Measurements from ENCODE around the gene CPN2.

CPN2 gene

DNA sequence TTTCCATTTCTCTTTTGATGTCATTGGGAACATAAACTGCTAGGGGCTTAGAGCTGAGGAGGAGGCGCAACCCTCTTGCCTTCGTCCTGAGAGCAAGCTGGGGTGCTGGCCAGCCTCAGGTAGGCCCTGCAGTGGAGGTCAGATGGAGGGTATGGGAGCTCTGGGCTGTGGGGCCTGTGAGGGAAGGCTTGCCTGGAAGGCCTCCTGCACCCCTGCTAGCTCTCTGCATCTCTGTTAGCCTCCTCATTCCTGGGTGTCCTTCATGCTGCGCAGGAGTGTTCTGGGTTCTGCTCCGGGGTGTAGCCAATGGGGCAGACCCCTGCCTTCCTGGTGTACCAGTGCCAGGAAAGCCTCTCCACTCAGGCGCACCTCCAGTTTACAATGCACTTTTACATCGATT, 36.1 kb upstream of the CPN2 start:
- Histone ChIP-seq H3K4me1 (ENCODE audit: insufficient read depth, low read length) (peaks cover 3% of the 10 kb centered on the region), H3K9me3 (ENCODE audit: low read length) (peaks cover 9% of the 10 kb centered on the region), H3K36me3 (ENCODE audit: insufficient read depth, low read length) (no peaks in the 10 kb centered on the region), H2AFZ (ENCODE audit: low read depth, low read length) (no peak overlapping the region), H3K4me3 (ENCODE audit: low read length) (no peak overlapping the region), H3K27me3 (ENCODE audit: insufficient read depth, low read length) (no peaks in the 10 kb centered on the region)

DNA sequence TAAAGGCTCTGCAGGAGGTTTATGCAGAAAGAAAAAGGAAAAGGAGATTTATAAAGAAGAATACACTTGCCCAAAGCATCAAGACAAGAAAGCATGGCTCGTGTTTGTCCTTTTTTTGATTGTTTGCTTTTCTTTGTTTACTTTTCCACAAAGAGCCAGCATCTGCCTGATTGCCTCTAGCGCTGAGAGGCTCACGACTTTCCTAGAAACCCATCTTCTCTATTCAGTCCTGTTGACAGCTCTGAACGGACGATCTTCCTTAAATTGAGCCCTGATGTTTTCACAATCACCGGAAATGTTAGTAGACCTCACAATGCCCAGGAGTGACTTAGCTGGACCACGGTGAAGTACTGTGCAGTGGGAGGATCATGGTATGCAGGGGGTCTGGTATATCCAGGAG, 35.5 kb upstream of the CPN2 start:
- Histone ChIP-seq H3K36me3 (ENCODE audit: insufficient read depth, low read length) (no peaks in the 10 kb centered on the region), H3K9me3 (ENCODE audit: low read length) (peaks cover 9% of the 10 kb centered on the region), H3K27me3 (ENCODE audit: insufficient read depth, low read length) (no peaks in the 10 kb centered on the region)

DNA sequence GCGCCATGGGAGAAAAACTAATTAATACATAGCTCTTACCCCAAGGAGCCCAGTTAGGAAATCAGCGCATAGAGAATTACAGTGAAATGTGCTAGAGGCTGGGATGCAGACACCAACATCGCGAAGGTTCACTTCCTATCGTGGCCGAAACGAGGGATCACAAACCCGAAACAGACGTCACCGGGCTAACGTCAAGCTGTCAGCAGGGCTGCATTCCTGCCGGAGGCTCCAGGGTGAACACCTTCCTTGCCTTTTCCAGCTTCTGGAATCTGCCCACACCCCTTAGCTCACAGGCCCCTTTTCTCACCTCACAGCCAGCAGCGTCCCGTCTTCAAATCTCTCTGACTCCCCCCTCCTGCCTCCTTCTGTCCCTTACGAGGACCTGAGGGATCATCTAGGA, 34.9 kb upstream of the CPN2 start:
- Histone ChIP-seq H3K9me3 (ENCODE audit: low read length) (peaks cover 9% of the 10 kb centered on the region), H2AFZ (ENCODE audit: low read depth, low read length) (no peak overlapping the region), H3K36me3 (ENCODE audit: insufficient read depth, low read length) (no peaks in the 10 kb centered on the region), H3K4me3 (ENCODE audit: low read length) (no peak overlapping the region), H3K27me3 (ENCODE audit: insufficient read depth, low read length) (no peaks in the 10 kb centered on the region), H3K4me1 (ENCODE audit: insufficient read depth, low read length) (peaks cover 4% of the 10 kb centered on the region)

More for the DNA sequence above, 35.5 kb upstream of the CPN2 start:
- no peak overlapping the region for H3K4me3 ChIP-seq (ENCODE audit: low read length)
- peaks cover 4% of the 10 kb centered on the region for H3K4me1 ChIP-seq (ENCODE audit: insufficient read depth, low read length)
- no peak overlapping the region for H2AFZ ChIP-seq (ENCODE audit: low read depth, low read length)

DNA sequence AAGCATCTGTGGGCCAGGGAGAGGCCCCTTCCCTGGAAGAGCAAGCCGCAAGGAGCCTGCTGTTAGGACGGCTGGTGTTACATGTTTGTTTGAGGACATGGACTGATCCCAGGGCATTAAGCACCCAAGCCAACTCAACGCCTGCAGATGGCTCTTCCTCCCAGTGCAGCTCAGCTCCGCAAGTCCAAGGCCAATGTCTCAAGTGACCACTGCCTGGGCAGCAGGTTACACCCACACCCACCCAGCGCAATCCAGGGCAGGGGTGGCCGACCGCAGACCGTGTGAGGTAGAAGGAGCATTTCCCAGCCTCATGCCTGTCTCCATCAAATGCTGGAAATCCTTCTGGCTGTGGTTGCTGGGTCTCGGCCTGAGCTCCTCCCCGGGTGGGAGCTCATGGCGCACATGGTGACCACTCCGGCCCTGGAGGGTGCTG, 33.5 kb upstream of the CPN2 start:
- Histone ChIP-seq H3K27me3 (ENCODE audit: insufficient read depth, low read length) (peaks cover 4% of the 10 kb centered on the region), H3K9me3 (ENCODE audit: low read length) (peaks cover 9% of the 10 kb centered on the region), H2AFZ (ENCODE audit: low read depth, low read length) (no peak overlapping the region), H3K4me1 (ENCODE audit: insufficient read depth, low read length) (peaks cover 4% of the 10 kb centered on the region), H3K36me3 (ENCODE audit: insufficient read depth, low read length) (no peaks in the 10 kb centered on the region), H3K4me3 (ENCODE audit: low read length) (no peak overlapping the region)

DNA sequence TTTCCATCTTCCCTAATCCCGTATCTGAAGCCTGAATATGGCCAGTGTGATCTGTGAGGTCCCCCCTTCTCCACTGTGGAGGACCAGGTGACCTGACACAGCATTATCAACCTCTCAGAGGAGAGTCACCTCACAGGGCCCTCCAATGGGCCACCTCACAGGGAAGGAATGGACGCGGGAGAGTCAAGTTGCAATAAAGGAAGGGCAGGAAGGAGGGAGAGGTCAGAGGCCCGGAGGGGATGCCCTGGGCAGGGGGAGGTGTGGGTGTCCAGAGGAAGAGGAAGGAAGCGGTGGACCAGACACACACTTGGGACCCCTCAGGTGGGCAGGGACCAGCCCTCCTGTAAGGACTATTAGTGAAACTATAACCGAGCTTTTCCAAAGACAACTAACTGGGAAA, 33.0 kb upstream of the CPN2 start:
- Histone ChIP-seq H3K27me3 (ENCODE audit: insufficient read depth, low read length) (peaks cover 4% of the 10 kb centered on the region), H3K36me3 (ENCODE audit: insufficient read depth, low read length) (no peaks in the 10 kb centered on the region), H3K4me1 (ENCODE audit: insufficient read depth, low read length) (peaks cover 4% of the 10 kb centered on the region)

DNA sequence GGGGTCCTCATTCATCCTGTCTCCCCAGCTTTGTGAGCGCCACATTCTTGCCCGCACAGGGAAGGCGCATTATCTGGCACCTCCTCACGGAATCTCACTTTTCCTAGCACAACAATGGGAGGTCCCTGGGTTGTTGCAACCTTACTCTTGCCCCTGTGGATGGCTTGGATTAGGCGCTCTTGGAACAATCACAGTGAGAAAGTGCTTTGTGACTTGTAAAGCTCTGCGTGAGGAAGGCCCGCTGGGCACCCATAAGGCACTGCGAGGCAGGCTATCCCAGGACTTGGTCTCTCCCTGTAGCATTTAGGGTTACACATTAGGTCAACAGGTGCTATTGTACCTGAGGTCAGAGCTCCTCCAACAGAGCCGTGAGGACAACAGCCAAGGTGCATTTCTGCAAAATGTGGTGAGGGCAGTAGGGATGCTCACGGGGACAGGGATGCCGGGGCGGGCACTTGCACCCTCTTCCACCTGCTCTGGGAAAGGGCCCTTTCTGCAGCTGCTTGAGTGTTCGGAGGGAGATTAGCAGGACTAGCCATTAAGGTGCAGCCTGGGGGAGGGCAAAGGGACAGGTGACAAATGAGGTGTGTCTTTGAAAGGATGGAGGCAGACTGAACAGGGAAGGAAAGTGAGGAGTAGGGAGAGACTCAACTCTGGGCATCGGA, 32.3 kb upstream of the CPN2 start:
- H3K27me3 ChIP-seq (ENCODE audit: insufficient read depth, low read length) = peaks cover 4% of the 10 kb centered on the region
- peaks cover 7% of the 10 kb centered on the region for H3K9me3 ChIP-seq (ENCODE audit: low read length)
- H2AFZ ChIP-seq (ENCODE audit: low read depth, low read length) = no peak overlapping the region
- no peak overlapping the region for H3K4me3 ChIP-seq (ENCODE audit: low read length)
- H3K4me1 ChIP-seq (ENCODE audit: insufficient read depth, low read length) = peaks cover 4% of the 10 kb centered on the region
- no peaks in the 10 kb centered on the region for H3K36me3 ChIP-seq (ENCODE audit: insufficient read depth, low read length)

More for the DNA sequence above, 33.0 kb upstream of the CPN2 start:
- Histone ChIP-seq H3K4me3 (ENCODE audit: low read length) (no peak overlapping the region), H3K9me3 (ENCODE audit: low read length) (peaks cover 7% of the 10 kb centered on the region), H2AFZ (ENCODE audit: low read depth, low read length) (no peak overlapping the region)

DNA sequence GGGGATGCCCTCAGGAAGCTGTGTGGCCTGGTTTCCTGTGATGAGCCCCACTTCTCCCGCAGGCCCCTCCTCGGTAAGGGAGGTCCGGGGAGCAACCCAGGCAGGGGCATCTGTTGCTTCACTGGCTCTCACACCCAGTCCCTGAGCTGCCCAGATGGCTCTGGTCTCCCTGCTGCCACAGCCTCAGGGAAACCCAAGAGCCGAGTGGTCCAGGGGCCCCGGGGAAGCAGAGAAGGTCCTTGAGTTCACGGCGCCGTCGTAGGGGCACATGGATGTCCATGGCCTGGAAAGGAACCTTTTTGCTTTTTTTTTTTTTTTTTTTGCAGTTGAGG, 31.7 kb upstream of the CPN2 start:
- Histone ChIP-seq H3K4me3 (ENCODE audit: low read length) (no peak overlapping the region), H2AFZ (ENCODE audit: low read depth, low read length) (no peak overlapping the region), H3K27me3 (ENCODE audit: insufficient read depth, low read length) (peaks cover 4% of the 10 kb centered on the region), H3K4me1 (ENCODE audit: insufficient read depth, low read length) (peaks cover 4% of the 10 kb centered on the region), H3K36me3 (ENCODE audit: insufficient read depth, low read length) (no peaks in the 10 kb centered on the region), H3K9me3 (ENCODE audit: low read length) (peaks cover 7% of the 10 kb centered on the region)

DNA sequence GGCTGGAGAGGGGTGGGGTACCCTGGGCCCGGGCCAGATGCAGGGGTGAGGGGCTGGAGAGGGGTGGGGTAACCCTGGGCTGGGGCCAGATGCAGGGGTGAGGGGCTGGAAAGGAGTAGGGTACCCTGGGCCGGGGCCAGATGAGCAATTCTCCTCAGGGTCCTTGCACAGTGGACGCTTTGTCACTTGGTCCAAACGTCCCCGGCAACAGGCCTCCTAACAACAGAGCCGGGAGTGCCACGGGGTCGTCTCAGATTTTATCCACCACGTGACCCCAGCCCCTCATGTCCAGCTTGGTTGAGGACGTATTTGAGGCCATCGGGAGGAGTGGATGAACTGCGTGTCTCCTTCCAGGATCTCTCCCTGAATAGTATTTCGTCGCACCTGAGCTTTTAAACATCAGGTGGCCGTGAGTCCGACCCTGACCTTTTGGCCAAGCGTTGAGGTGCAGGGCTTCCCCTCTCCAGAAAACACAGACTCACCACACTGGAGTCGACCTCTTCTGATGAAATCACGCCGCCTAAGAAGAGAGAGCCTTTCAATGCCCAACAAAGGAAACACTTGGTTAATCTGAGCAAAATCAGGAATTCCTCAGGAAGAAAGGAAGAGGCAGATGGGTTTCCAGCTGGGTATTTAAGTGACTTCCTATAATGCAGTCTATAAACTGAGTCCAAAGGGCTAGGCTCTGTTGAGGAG, 31.2 kb upstream of the CPN2 start:
- no peak overlapping the region for H3K4me3 ChIP-seq (ENCODE audit: low read length)
- H2AFZ ChIP-seq (ENCODE audit: low read depth, low read length) = no peak overlapping the region
- peaks cover 4% of the 10 kb centered on the region for H3K27me3 ChIP-seq (ENCODE audit: insufficient read depth, low read length)
- H3K4me1 ChIP-seq (ENCODE audit: insufficient read depth, low read length) = peaks cover 4% of the 10 kb centered on the region
- H3K9me3 ChIP-seq (ENCODE audit: low read length) = peaks cover 7% of the 10 kb centered on the region
- no peaks in the 10 kb centered on the region for H3K36me3 ChIP-seq (ENCODE audit: insufficient read depth, low read length)

DNA sequence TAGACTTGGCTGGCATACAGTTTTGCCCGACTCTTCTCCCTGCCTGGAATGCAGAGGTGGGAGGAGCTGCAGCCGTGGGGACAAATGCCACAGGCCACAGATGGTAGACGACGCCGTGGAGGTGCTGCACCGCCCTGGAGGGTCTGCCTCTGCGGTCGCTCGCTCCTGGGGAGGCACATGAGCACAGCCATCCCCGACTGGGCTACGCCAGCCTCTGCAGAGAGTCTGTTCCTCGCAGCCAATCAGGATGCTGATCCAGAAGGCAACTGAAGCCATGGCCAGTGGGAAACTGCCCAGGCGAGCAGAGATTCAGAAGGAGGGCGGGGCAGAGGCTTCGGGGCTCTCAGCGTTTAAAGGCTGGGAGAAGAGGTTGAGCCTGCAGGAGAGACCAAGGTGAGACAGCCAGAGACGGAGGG, 30.3 kb upstream of the CPN2 start:
- Histone ChIP-seq H3K27me3 (ENCODE audit: insufficient read depth, low read length) (peaks cover 4% of the 10 kb centered on the region), H2AFZ (ENCODE audit: low read depth, low read length) (no peak overlapping the region), H3K36me3 (ENCODE audit: insufficient read depth, low read length) (no peaks in the 10 kb centered on the region), H3K9me3 (ENCODE audit: low read length) (peaks cover 7% of the 10 kb centered on the region), H3K4me1 (ENCODE audit: insufficient read depth, low read length) (peaks cover 4% of the 10 kb centered on the region), H3K4me3 (ENCODE audit: low read length) (no peak overlapping the region)

DNA sequence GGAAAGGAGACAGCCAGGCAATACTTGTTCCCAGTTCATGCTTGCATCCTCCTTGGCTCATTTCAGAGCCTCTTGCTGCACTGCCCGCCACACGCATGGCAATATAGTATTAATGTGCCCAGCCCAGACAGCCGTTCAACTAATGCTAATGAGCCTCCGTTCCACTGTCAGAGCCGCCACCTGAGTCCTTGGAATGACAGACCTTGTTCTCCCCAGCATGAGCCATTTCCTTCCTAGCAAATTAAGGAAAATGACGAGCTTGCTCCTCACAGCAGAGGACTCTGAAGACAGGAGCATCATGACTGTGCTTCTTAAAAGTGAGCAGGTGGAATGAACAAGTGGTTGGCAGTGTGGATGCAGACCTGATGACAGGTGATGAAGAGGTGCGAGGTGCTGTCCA, 29.2 kb upstream of the CPN2 start:
- Histone ChIP-seq H3K4me3 (ENCODE audit: low read length) (no peak overlapping the region), H3K27me3 (ENCODE audit: insufficient read depth, low read length) (peaks cover 4% of the 10 kb centered on the region), H3K9me3 (ENCODE audit: low read length) (peaks cover 3% of the 10 kb centered on the region), H3K36me3 (ENCODE audit: insufficient read depth, low read length) (no peaks in the 10 kb centered on the region), H3K4me1 (ENCODE audit: insufficient read depth, low read length) (peaks cover 6% of the 10 kb centered on the region), H2AFZ (ENCODE audit: low read depth, low read length) (no peak overlapping the region)

DNA sequence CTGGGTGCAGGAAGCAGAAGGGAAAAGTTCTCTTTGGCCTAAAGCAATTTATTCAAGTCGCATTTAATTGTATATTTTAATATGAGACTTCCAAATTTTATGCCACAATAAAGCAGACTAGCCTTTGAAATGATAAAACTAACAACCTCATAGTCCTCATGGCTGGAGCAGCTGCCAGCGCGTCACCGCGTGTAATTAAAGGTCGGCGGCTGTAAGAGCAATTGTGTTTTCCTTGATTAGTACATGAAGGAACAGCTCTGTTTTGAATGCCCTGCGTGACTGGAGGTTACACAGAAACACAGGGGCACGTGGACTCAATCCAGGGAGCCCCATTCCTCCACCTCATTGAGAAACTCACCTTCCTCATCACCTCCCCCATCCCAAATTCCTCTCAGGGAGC, 28.5 kb upstream of the CPN2 start:
- Histone ChIP-seq H3K27me3 (ENCODE audit: insufficient read depth, low read length) (peaks cover 4% of the 10 kb centered on the region), H3K4me3 (ENCODE audit: low read length) (no peak overlapping the region), H3K36me3 (ENCODE audit: insufficient read depth, low read length) (no peaks in the 10 kb centered on the region), H3K9me3 (ENCODE audit: low read length) (peaks cover 3% of the 10 kb centered on the region), H3K4me1 (ENCODE audit: insufficient read depth, low read length) (peaks cover 6% of the 10 kb centered on the region), H2AFZ (ENCODE audit: low read depth, low read length) (no peak overlapping the region)

DNA sequence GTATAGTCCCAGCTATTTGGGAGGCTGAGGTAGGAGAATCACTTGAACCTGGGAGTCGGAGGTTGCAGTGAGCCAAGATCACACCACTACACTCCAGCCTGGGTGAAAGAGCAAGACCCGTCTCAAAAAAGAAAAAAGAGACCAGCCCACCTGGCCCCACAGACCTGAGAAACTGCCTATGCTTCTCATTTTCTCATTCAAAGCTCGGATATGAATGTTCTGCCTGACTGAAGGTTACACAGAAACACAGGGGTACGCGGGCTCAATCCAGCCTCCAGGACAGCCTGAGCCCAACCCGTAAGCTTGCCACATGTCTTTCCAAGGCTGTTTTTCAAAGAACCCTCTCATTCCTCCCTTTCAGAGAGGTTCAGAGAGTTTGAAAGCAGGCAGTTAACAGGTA, 28.1 kb upstream of the CPN2 start:
- Histone ChIP-seq H3K4me3 (ENCODE audit: low read length) (no peak overlapping the region), H3K27me3 (ENCODE audit: insufficient read depth, low read length) (peaks cover 4% of the 10 kb centered on the region), H2AFZ (ENCODE audit: low read depth, low read length) (no peak overlapping the region), H3K36me3 (ENCODE audit: insufficient read depth, low read length) (no peaks in the 10 kb centered on the region), H3K4me1 (ENCODE audit: insufficient read depth, low read length) (peaks cover 6% of the 10 kb centered on the region), H3K9me3 (ENCODE audit: low read length) (no peaks in the 10 kb centered on the region)

DNA sequence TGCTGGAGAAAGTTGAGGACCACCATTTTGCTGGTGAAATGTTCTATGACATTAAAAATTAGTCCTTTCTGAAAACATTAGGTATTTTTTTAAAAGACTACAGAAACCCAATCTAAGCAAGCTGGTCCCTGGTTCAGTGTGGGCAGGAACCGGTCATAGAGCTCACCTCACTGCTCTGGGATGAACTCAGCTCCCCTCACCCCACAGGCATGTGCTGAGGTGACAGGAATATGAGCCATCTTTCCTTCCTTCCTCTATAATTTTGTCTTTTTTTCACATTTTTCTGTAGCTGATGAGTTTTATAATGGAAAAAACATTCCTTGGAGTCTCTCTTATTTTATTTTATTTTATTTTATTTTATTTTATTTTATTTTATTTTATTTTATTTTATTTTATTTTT, 26.6 kb upstream of the CPN2 start:
- Histone ChIP-seq H3K4me1 (ENCODE audit: insufficient read depth, low read length) (peaks cover 6% of the 10 kb centered on the region), H3K4me3 (ENCODE audit: low read length) (no peak overlapping the region), H2AFZ (ENCODE audit: low read depth, low read length) (no peak overlapping the region), H3K36me3 (ENCODE audit: insufficient read depth, low read length) (no peaks in the 10 kb centered on the region), H3K27me3 (ENCODE audit: insufficient read depth, low read length) (peaks cover 4% of the 10 kb centered on the region), H3K9me3 (ENCODE audit: low read length) (no peaks in the 10 kb centered on the region)

DNA sequence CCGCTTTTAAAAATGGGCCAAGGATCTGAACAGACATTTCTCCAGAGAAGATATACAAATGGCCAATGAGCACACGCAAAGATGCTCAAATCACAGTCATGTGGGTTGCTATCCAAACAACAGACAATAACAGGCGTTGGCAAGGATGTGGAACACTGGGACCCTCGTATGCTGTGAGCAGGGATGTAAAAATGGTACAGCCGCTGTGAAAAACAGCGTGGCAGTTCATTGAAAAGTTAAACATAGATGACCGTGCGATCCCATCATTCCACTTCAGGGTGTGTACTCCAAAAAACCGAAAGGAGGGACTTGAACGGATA, 25.1 kb upstream of the CPN2 start:
- Histone ChIP-seq H3K36me3 (ENCODE audit: insufficient read depth, low read length) (no peaks in the 10 kb centered on the region), H3K4me3 (ENCODE audit: low read length) (no peak overlapping the region), H2AFZ (ENCODE audit: low read depth, low read length) (no peak overlapping the region), H3K4me1 (ENCODE audit: insufficient read depth, low read length) (peaks cover 2% of the 10 kb centered on the region), H3K27me3 (ENCODE audit: insufficient read depth, low read length) (peaks cover 4% of the 10 kb centered on the region), H3K9me3 (ENCODE audit: low read length) (peaks cover 2% of the 10 kb centered on the region)

All from neuron (in vitro differentiated cells).